ENCODE measurements around the gene UBXN2A.
"Not testable (repeated sequence)": the region's sequence is repeated elsewhere in the genome, so short reads cannot be mapped to it uniquely, and the experiment has no call there.

The UBXN2A gene

GRCh38 chr2:23924589-23925359, 15.5 kb upstream of the UBXN2A start:
- Mint-ChIP-seq H3K36me3 (peaks cover 14 to 26% of the 10 kb centered on the region in 2 donors), H3K27me3 (no peaks in the 10 kb centered on the region), H3K4me1 (peaks cover 23 to 45% of the 10 kb centered on the region in 2 donors), H3K27ac (no peak overlapping the region), H3K9me3 (no peaks in the 10 kb centered on the region), H3K4me3 (peak overlapping the region; percentile 98)
- DNase-seq: no peak
- no peak for ATAC-seq (replicated peaks)

DNA sequence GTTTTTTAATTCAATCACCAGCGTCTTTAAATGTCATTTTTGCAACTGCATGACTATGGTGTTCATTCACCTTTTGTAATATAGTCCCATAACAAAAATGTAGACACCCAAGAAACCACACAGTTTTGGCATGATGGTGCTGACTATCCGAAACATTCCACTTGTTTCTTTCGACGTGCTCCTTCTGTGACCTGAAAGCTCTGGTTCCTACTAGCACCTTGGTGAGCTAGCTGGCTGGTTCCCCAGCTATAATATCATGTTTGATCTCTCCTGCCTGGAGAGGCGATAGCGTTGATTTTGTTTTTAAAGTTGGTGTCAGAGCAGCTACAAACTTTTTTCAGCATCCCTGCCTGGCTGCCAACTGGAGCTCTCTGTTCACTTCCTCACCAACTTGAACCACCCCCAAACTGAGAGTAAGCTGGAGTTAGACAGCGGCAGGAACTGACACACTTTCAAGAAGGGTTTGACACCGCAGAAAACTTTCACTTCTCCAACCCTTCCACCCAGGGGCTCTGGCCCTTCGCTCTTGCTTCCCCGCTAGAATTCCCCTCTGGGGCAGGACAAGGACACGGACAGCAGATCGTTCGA, 14.5 kb upstream of the UBXN2A start:
- Mint-ChIP-seq H3K4me3 (peak overlapping the region; percentile 98), H3K4me1 (peaks cover 23 to 40% of the 10 kb centered on the region in 2 donors), H3K27ac (peak overlapping the region; percentile 100), H3K9me3 (no peaks in the 10 kb centered on the region), H3K36me3 (peaks cover 16 to 30% of the 10 kb centered on the region in 2 donors), H3K27me3 (no peaks in the 10 kb centered on the region)
- ATAC-seq (replicated peaks) (peak; percentile 81 to 82), DNase-seq (peak; percentile 90)

- H3K4me1 Mint-ChIP-seq: peaks cover 23 to 40% of the 10 kb centered on the region in 2 donors
- no peaks in the 10 kb centered on the region for H3K27me3 Mint-ChIP-seq
- H3K9me3 Mint-ChIP-seq: no peaks in the 10 kb centered on the region
- peaks cover 20 to 35% of the 10 kb centered on the region in 2 donors for H3K36me3 Mint-ChIP-seq
- peak overlapping the region; percentile 98 for H3K4me3 Mint-ChIP-seq
- ATAC-seq (replicated peaks) (peak; percentile 47 to 49), DNase-seq (peak; percentile 44)
- peak overlapping the region; percentile 100 for H3K27ac Mint-ChIP-seq
Measured at GRCh38 chr2:23926290-23926749, 13.9 kb upstream of the UBXN2A start.

- H3K36me3 Mint-ChIP-seq: peaks cover 20 to 38% of the 10 kb centered on the region in 2 donors
- H3K4me1 Mint-ChIP-seq: peaks cover 23 to 39% of the 10 kb centered on the region in 2 donors
- peak within 1 kb of the TSS; percentile 98 for H3K4me3 Mint-ChIP-seq
- no peaks in the 10 kb centered on the region for H3K9me3 Mint-ChIP-seq
- peak; percentile 71 to 75 for ATAC-seq (replicated peaks)
- H3K27ac Mint-ChIP-seq: peak within 1 kb of the TSS; percentile 100
- DNase-seq: peak; percentile 97
- no peaks in the 10 kb centered on the region for H3K27me3 Mint-ChIP-seq
Measured at GRCh38 chr2:23926750-23927571, 13.3 kb upstream of the UBXN2A start, which contains the start of gene ATAD2B. ATAD2B (minus strand) TSS chr2:23927123; CDS start chr2:23926770, 353 bp downstream.

DNA sequence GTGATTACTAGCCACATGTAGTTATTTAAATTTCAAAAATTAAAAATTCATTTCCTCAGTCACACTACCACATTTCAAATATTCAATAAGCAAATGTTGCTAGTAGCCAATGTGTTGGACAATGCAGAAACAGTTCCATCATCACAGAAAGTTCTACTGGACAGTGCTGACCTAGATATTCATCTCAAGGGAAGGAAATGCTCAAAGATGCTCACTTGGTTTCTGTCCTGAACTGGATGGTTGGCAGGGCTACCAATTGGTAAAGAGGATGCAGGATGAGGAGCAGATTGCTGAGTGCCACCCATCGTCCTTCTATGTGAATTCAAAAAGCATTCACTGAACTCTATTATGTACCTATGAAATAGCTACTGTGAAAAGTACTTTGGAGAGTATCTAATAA, 6.0 kb upstream of the UBXN2A start:
- peaks cover 4 to 5% of the 10 kb centered on the region in 2 donors for H3K4me1 Mint-ChIP-seq
- H3K27me3 Mint-ChIP-seq: no peaks in the 10 kb centered on the region
- H3K4me3 Mint-ChIP-seq: no peak overlapping the region

DNA sequence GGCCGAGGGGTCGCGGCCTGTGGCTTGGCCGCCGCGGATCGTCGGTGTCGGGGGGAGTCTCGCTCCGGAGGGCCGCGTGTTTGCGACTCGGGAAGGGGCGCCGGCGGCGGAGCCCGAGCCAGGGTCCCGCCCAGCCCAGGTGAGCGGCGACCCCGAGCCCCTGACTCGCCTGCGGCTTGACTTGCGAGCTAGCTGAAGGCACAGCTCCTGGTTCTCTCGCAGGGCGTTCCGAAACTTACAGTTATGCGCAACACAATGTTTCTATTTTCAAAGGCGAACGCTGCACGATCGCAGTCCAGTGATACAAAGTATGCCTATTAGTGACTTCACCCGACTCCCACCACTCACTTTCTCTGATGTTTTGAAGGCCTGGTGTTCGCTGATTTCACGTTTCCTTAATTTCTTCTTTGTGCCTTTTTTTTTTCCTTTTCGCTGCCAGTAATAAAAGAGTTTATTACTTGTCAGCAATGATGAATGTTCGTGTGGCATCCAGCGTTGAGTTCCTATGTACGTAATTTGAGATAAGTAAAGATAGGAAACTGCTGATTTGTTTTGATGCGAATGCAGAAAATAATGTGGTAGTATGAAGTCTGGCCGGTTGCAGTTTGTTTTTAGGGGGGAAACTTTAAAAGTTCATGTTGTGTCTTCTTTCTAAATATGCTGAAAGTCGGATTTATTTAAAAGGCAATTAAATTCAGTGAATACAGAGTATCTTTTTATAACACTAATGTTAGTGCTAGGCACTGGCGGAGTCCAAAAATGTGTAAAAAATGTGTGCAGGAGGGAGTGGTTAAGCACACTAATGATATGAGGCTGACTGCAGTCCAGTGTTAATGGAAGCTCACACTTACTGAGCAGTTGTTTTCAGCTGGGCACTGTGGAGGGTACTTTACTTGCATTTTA, 706 bp downstream of the UBXN2A start:
- DNase-seq: no peak
- peak overlapping the region; percentile 81 for H3K27ac Mint-ChIP-seq
- peak; percentile 61 to 69 for ATAC-seq (replicated peaks)
- peak overlapping the region; percentile 86 to 89 for H3K4me3 Mint-ChIP-seq
- H3K4me1 Mint-ChIP-seq: peaks cover 20 to 34% of the 10 kb centered on the region in 2 donors
- no peaks in the 10 kb centered on the region for H3K27me3 Mint-ChIP-seq
- H3K9me3 Mint-ChIP-seq: no peaks in the 10 kb centered on the region
- H3K36me3 Mint-ChIP-seq: peaks cover 7 to 8% of the 10 kb centered on the region in 2 donors

More for the DNA sequence above, 6.0 kb upstream of the UBXN2A start:
- ATAC-seq (replicated peaks) (no peak), DNase-seq (no peak)
- no peak overlapping the region for H3K27ac Mint-ChIP-seq
- H3K36me3 Mint-ChIP-seq: peaks cover 6 to 16% of the 10 kb centered on the region in 2 donors
- H3K9me3 Mint-ChIP-seq: no peaks in the 10 kb centered on the region

DNA sequence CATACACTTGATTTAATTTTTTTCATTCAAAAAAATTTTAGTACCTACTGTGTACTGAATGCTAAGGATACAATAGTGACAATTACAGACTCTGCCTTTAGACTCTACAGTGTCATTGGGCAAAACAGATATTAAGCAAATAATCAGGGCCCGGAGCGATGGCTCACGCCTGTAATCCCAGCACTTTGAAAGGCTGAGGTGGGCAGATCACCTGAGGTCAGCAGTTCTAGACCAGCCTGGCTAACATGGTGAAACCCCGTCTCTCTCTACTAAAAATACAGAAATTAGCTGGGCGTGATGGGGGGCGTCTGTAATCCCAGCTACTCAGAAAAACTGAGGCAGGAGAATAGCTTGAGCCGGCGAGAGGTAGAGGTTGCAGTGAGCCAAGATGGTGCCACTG, 1.4 kb downstream of the UBXN2A start:
- DNase-seq (no peak), ATAC-seq (replicated peaks) (no peak)
- no peaks in the 10 kb centered on the region for H3K27me3 Mint-ChIP-seq
- H3K27ac Mint-ChIP-seq: no peak overlapping the region
- no peaks in the 10 kb centered on the region for H3K9me3 Mint-ChIP-seq
- no peak overlapping the region for H3K4me3 Mint-ChIP-seq
- peaks cover 20 to 34% of the 10 kb centered on the region in 2 donors for H3K4me1 Mint-ChIP-seq
- peaks cover 7 to 8% of the 10 kb centered on the region in 2 donors for H3K36me3 Mint-ChIP-seq

DNA sequence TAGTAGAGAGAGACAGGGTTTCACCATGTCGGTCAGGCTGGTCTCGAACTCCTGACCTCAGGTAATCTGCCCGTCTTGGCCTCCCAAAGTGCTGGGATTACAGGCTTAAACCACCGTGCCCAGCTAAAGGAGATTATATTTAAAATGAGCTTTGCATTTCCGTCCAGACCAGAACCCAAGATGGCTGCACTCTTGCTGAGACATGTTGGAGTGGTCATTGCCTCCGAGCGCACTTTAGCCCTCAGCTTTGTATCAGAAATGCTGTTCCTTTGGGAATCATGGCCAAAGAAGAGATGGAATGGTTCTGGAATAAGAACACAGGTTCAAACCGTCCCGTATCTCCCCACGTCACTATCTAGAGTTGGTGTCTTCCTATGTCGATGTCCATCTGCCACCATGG, 3.4 kb downstream of the UBXN2A start:
- H3K9me3 Mint-ChIP-seq: no peaks in the 10 kb centered on the region
- no peak for DNase-seq
- peaks cover 20 to 40% of the 10 kb centered on the region in 2 donors for H3K4me1 Mint-ChIP-seq
- peaks cover 7 to 8% of the 10 kb centered on the region in 2 donors for H3K36me3 Mint-ChIP-seq
- no peak for ATAC-seq (replicated peaks)
- H3K4me3 Mint-ChIP-seq: no peak overlapping the region
- no peaks in the 10 kb centered on the region for H3K27me3 Mint-ChIP-seq
- no peak overlapping the region for H3K27ac Mint-ChIP-seq

DNA sequence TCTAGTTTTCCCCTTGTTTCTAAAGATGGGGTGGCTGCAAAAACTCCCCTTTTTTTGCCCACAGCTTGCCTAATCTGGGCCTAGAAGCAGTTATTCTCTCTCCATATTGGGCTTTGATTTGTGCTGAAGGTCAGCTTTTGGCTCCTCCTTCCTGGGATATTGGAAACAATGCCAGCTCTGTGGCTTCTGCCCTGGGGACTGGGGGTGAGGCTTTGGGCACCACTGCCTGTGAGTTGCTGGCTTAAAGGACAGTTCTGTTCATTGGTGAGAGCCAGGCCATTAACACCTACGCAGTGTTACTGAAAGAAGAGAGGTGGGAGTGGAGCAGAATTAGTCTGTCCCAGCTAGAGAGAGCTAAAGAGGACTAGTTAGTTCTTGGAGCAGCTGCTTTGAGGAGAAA, 4.3 kb downstream of the UBXN2A start:
- ATAC-seq (replicated peaks) (no peak), DNase-seq (no peak)
- Mint-ChIP-seq H3K9me3 (no peaks in the 10 kb centered on the region), H3K27me3 (no peaks in the 10 kb centered on the region), H3K4me3 (no peak overlapping the region), H3K27ac (no peak overlapping the region), H3K36me3 (peaks cover 7 to 8% of the 10 kb centered on the region in 2 donors), H3K4me1 (peaks cover 13 to 32% of the 10 kb centered on the region in 2 donors)

- H3K4me1 Mint-ChIP-seq: peaks cover 12 to 27% of the 10 kb centered on the region in 2 donors
- H3K4me3 Mint-ChIP-seq: no peak overlapping the region
- no peaks in the 10 kb centered on the region for H3K9me3 Mint-ChIP-seq
- no peaks in the 10 kb centered on the region for H3K27me3 Mint-ChIP-seq
- no peak overlapping the region for H3K27ac Mint-ChIP-seq
- no peak for DNase-seq
- ATAC-seq (replicated peaks): no peak
- peaks cover 7 to 8% of the 10 kb centered on the region in 2 donors for H3K36me3 Mint-ChIP-seq
Measured at GRCh38 chr2:23944976-23945375, 4.7 kb downstream of the UBXN2A start.

GRCh38 chr2:23947350-23947749, 7.1 kb downstream of the UBXN2A start:
- H3K9me3 Mint-ChIP-seq: no peaks in the 10 kb centered on the region
- H3K27me3 Mint-ChIP-seq: no peaks in the 10 kb centered on the region
- H3K27ac Mint-ChIP-seq: no peak overlapping the region
- H3K4me1 Mint-ChIP-seq: peaks cover 4 to 10% of the 10 kb centered on the region in 2 donors
- DNase-seq (no peak), ATAC-seq (replicated peaks) (no peak)
- no peak overlapping the region for H3K4me3 Mint-ChIP-seq
- peaks cover 4 to 5% of the 10 kb centered on the region in 2 donors for H3K36me3 Mint-ChIP-seq

- ATAC-seq (replicated peaks); H3K9me3 Mint-ChIP-seq; H3K27ac Mint-ChIP-seq; H3K4me3 Mint-ChIP-seq; H3K4me1 Mint-ChIP-seq; H3K36me3 Mint-ChIP-seq; DNase-seq; H3K27me3 Mint-ChIP-seq: not testable (repeated sequence)
Measured at GRCh38 chr2:23952558-23952957, 12.3 kb downstream of the UBXN2A start.

DNA sequence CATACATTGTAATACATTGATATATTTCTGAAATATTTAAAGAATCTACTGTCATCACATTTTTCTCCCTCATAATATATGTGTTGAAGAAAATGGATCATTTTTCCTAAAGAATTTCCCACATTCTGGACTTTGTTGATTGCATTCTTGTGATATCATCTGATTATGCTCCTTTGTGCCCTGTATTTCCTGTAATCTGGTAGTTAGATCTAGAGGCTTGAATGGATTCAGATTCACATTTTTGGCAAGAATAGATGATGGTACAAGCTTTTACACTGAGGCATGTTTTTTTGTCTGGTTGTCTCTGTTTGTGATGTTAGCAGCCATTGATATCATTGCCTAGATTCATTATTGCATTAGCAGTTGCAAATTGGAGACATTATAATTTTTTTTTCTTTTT, 13.4 kb downstream of the UBXN2A start:
- DNase-seq (no peak), ATAC-seq (replicated peaks) (no peak)
- no peaks in the 10 kb centered on the region for H3K27me3 Mint-ChIP-seq
- no peaks in the 10 kb centered on the region for H3K4me1 Mint-ChIP-seq
- no peaks in the 10 kb centered on the region for H3K9me3 Mint-ChIP-seq
- peaks cover 0 to 2% of the 10 kb centered on the region in 2 donors for H3K36me3 Mint-ChIP-seq
- H3K27ac Mint-ChIP-seq: no peak overlapping the region
- no peak overlapping the region for H3K4me3 Mint-ChIP-seq

Measured in stimulated activated naive B cell treated with anti-CD40 and anti-IgM and Interleukin-4, amounts not matched to agents 10 μg/mL and 1 μg/mL and 100 μg/mL, for 72 hours (primary cell).